CD14-positive monocyte (primary cell): ENCODE measurements around the gene MED27. TPM values are rescaled to one million over a fixed set of nuclear protein-coding genes. Genes with fewer than 3 reads are reported as not detected.

Source experiments
- DNase-seq, 3 donors: peaks; one replicate each; pipeline ENCODE4 v3.0.0-alpha.2; 2011 to 2022
- H2AFZ ChIP-seq: 2 replicates; pipeline ENCODE4 v1.6.0; 2012; ENCODE audit warnings: mild to moderate bottlenecking, low read depth, low read length, inconsistent platforms; ENCODE audit not compliant: insufficient read depth, poor library complexity, severe bottlenecking
- H3K27ac ChIP-seq, 2 donors: 1 replicate in 1 of 2; 2 replicates in 1 of 2; pipeline ENCODE4 v1.5.1; 2012 to 2013; ENCODE audit warnings: low read length in 2 of 2, control low read depth in 1 of 2, inconsistent platforms in 1 of 2, low read depth in 1 of 2, mild to moderate bottlenecking in 1 of 2
- H3K27me3 ChIP-seq, 2 donors: one replicate each; pipeline versions ENCODE4 v1.6.0 to v1.6.1; 2011 to 2013; ENCODE audit warnings: low read length in 2 of 2; ENCODE audit not compliant: control insufficient read depth in 2 of 2, insufficient read depth in 2 of 2
- H3K36me3 ChIP-seq, 2 donors: replicated peaks in 1 of 2; 1 replicate in 1 of 2; 2 replicates in 1 of 2; pipeline versions ENCODE4 v1.5.1 to v1.6.1; 2012 to 2013; ENCODE audit warnings: low read length in 2 of 2, control low read depth in 1 of 2, inconsistent platforms in 1 of 2, mild to moderate bottlenecking in 1 of 2; ENCODE audit not compliant: insufficient read depth in 2 of 2, control insufficient read depth in 1 of 2
- H3K4me1 ChIP-seq, 2 donors: 1 replicate in 1 of 2; 2 replicates in 1 of 2; pipeline versions ENCODE4 v1.5.1 to v1.6.1; 2012 to 2013; ENCODE audit warnings: low read length in 2 of 2, control low read depth in 1 of 2, inconsistent platforms in 1 of 2, mild to moderate bottlenecking in 1 of 2, moderate library complexity in 1 of 2; ENCODE audit not compliant: insufficient read depth in 2 of 2, control insufficient read depth in 1 of 2
- H3K4me2 ChIP-seq: replicated peaks from 2 replicates; pipeline ENCODE3; 2012; ENCODE audit warnings: low read length, moderate library complexity, mild to moderate bottlenecking; ENCODE audit not compliant: poor library complexity, severe bottlenecking; ENCODE audit errors: extremely low read depth
- H3K4me3 ChIP-seq, 3 experiments: fragments of 200-600 bp in 1 of 3; sonication (generic) in 1 of 3; replicated peaks in 1 of 3; 1 replicate in 2 of 3; 2 replicates in 1 of 3; pipeline ENCODE4 v1.5.1; 2011 to 2013; ENCODE audit warnings: low read length in 3 of 3, mild to moderate bottlenecking in 3 of 3, control low read depth in 2 of 3, low read depth in 2 of 3, inconsistent platforms in 1 of 3, moderate library complexity in 1 of 3
- H3K79me2 ChIP-seq: 2 replicates; pipeline ENCODE4 v1.6.0; 2012; ENCODE audit warnings: mild to moderate bottlenecking, control low read depth, inconsistent platforms, low read length, moderate library complexity; ENCODE audit not compliant: insufficient read depth
- H3K9ac ChIP-seq: 2 replicates; pipeline ENCODE4 v1.6.0; 2017; ENCODE audit warnings: low read length, mild to moderate bottlenecking; ENCODE audit not compliant: insufficient read depth, poor library complexity, severe bottlenecking
- H3K9me3 ChIP-seq, 2 donors: replicated peaks in 1 of 2; 1 replicate in 1 of 2; 2 replicates in 1 of 2; pipeline versions ENCODE4 v1.5.1 to v1.6.1; 2012 to 2013; ENCODE audit warnings: low read length in 2 of 2, control low read depth in 1 of 2; ENCODE audit not compliant: control insufficient read depth in 1 of 2, insufficient read depth in 1 of 2
- H4K20me1 ChIP-seq: 2 replicates; pipeline ENCODE4 v1.6.0; 2012; ENCODE audit warnings: mild to moderate bottlenecking, low read length, control low read depth, moderate library complexity; ENCODE audit not compliant: insufficient read depth
- H3K27ac Mint-ChIP-seq, 7 donors: one replicate each; pipeline ENCODE4 v1.8.0; 2020; ENCODE audit warnings: mild to moderate bottlenecking in 7 of 7, mixed read lengths in 7 of 7, moderate library complexity in 6 of 7, inconsistent platforms in 2 of 7
- H3K27me3 Mint-ChIP-seq, 3 donors: one replicate each; pipeline ENCODE4 v1.8.0; 2021 to 2022; ENCODE audit warnings: low read depth in 3 of 3, mild to moderate bottlenecking in 3 of 3, mixed read lengths in 3 of 3, moderate library complexity in 3 of 3, inconsistent platforms in 1 of 3
- H3K36me3 Mint-ChIP-seq, 2 donors: one replicate each; pipeline ENCODE4 v1.8.0; 2020; ENCODE audit warnings: mixed read lengths in 2 of 2, inconsistent platforms in 1 of 2, mild to moderate bottlenecking in 1 of 2
- H3K4me1 Mint-ChIP-seq: one replicate; pipeline ENCODE4 v1.8.0; 2020; ENCODE audit warnings: mild to moderate bottlenecking, mixed read lengths
- H3K4me3 Mint-ChIP-seq, 2 donors: one replicate each; pipeline ENCODE4 v1.8.0; 2020; ENCODE audit warnings: mild to moderate bottlenecking in 2 of 2, mixed read lengths in 2 of 2, moderate library complexity in 1 of 2
- H3K9me3 Mint-ChIP-seq, 7 donors: one replicate each; pipeline ENCODE4 v1.8.0; 2020 to 2022; ENCODE audit warnings: mixed read lengths in 7 of 7, mild to moderate bottlenecking in 6 of 7, moderate library complexity in 6 of 7, inconsistent platforms in 2 of 7
- CTCF ChIP-seq: fragments of 200-600 bp; IDR thresholded peaks from one replicate; pipeline ENCODE4 v1.8.0; 2022; ENCODE audit warnings: antibody characterized with exemption, mild to moderate bottlenecking
- WGBS: methylation state at CpG from one replicate; pipeline ENCODE4 v1.1.5; 2013; ENCODE audit warnings: missing lambda C conversion rate; ENCODE audit not compliant: insufficient coverage; 5-methylcytosine and 5-hydroxymethylcytosine counted together
- intact Hi-C, 2 donors: fragments of 100-400 bp; cut with micrococcal nuclease; formaldehyde crosslinking; loops; one replicate each; pipeline versions ENCODE4 v1.15.0 to v1.15.1; 2023
- polyA plus RNA-seq, 3 donors: library from polyadenylated mRNA; depleted of rRNA in 1 of 3; unstranded in 2 of 3; stranded (reverse) in 1 of 3; fragments of 300-500 nt in 2 of 3; fragments of >200 nt in 1 of 3; fragmentation: Illumina TruSeq in 2 of 3; gene quantifications; 1 replicate in 2 of 3; 2 replicates in 1 of 3; pipeline ENCODE4 v1.2.3, GENCODE V29; 2012 to 2021

Gene MED27
- polyA plus RNA-seq, 3 donors, result 14.0 to 26.9 (median 25.8) TPM

GRCh38 chr9:131885144-131885609, 194.5 kb downstream of the MED27 start:
- Mint-ChIP-seq H3K27me3 (peaks cover 0 to 1% (median 0%) of the 10 kb centered on the region in 3 donors), H3K4me3 (no peak overlapping the region), H3K9me3 (peaks cover 0 to 2% (median 0%) of the 10 kb centered on the region in 7 donors), H3K36me3 (peaks cover 19 to 20% of the 10 kb centered on the region in 2 donors), H3K4me1 (peaks cover 11% of the 10 kb centered on the region), H3K27ac (no peak overlapping the region)
- Histone ChIP-seq H3K4me2 (no peak overlapping the region), H3K79me2 (no peaks in the 10 kb centered on the region), H3K4me1 (peaks cover 4 to 8% of the 10 kb centered on the region in 2 donors), H3K27me3 (no peaks in the 10 kb centered on the region), H2AFZ (no peak overlapping the region), H3K9me3 (no peaks in the 10 kb centered on the region), H3K27ac (no peak overlapping the region), H3K36me3 (peaks cover 0 to 19% of the 10 kb centered on the region in 2 donors), H3K4me3 (no peak overlapping the region), H3K9ac (no peak overlapping the region), H4K20me1 (no peaks in the 10 kb centered on the region)
- intact Hi-C loops, result no loop called here
- no peak for DNase-seq
- no peak for TF ChIP-seq CTCF
- WGBS, result no CpG with 5 or more reads among the region's 6 CpGs

- no peaks in the 10 kb centered on the region for H4K20me1 ChIP-seq
- TF ChIP-seq CTCF, result no peak
- Mint-ChIP-seq H3K36me3 (peaks cover 18 to 22% of the 10 kb centered on the region in 2 donors), H3K27me3 (no peaks in the 10 kb centered on the region), H3K4me1 (peaks cover 13% of the 10 kb centered on the region), H3K4me3 (no peak overlapping the region), H3K9me3 (peaks cover 0 to 2% (median 0%) of the 10 kb centered on the region in 7 donors), H3K27ac (no peak overlapping the region)
- no peak overlapping the region for H3K27ac ChIP-seq
- WGBS, result 100% methylated on average over 1 of the region's 1 CpG
- no peak overlapping the region for H3K4me2 ChIP-seq
- H3K36me3 ChIP-seq, result peaks cover 0 to 19% of the 10 kb centered on the region in 2 donors
- H3K9ac ChIP-seq, result no peak overlapping the region
- H3K79me2 ChIP-seq, result no peaks in the 10 kb centered on the region
- H3K27me3 ChIP-seq, result no peaks in the 10 kb centered on the region
- no peak overlapping the region for H3K4me3 ChIP-seq
- H3K4me1 ChIP-seq, result peaks cover 4 to 8% of the 10 kb centered on the region in 2 donors
- DNase-seq, result no peak
- H3K9me3 ChIP-seq, result no peaks in the 10 kb centered on the region
- intact Hi-C loops, result no loop called here
- no peak overlapping the region for H2AFZ ChIP-seq
Observed at GRCh38 chr9:131884222-131884621, 195.4 kb downstream of the MED27 start.
